ENCODE data around the gene URB1. TPM values are rescaled to one million over a fixed set of nuclear protein-coding genes. Genes with fewer than 3 reads are reported as not detected.

The URB1 gene
- polyA plus RNA-seq, 1 donor (not counting 4 experiments of a cell fraction or from before 2014, with no cell fraction given) = 9.0 TPM

- TF ChIP-seq CTCF (optimal IDR thresholded peaks at IDR 0.05 in 1 of 3, IDR thresholded peaks at IDR 0.05 in 1 of 3, conservative IDR thresholded peaks at IDR 0.05 in 1 of 3; ENCODE audit: extremely low read depth in 1 of 3, insufficient read depth in 2 of 3, low read length in 3 of 3) (no peak), EZH2 (IDR thresholded peaks at IDR 0.05; ENCODE audit: low read length) (no peak)
- H4K20me1 ChIP-seq (ENCODE audit: control insufficient read depth, extremely low read depth, insufficient read depth, low read length) = peaks cover 6% of the 10 kb centered on the region
- FAIRE-seq = no peak
- peaks cover 66 to 74% of the 10 kb centered on the region in 2 experiments for H3K36me3 ChIP-seq (ENCODE audit: control insufficient read depth in 2 of 2, extremely low read depth in 1 of 2, insufficient read depth in 2 of 2, low read length in 2 of 2)
- no peak overlapping the region for H3K9ac ChIP-seq (ENCODE audit: control insufficient read depth, extremely low read depth, insufficient read depth, low read length)
- DNase-seq (ENCODE audit: low read depth, low spot score) = no peak
- no peaks in the 10 kb centered on the region for H3K27me3 ChIP-seq (ENCODE audit: control insufficient read depth, extremely low read depth, insufficient read depth, low read length)
- H3K9me3 ChIP-seq (ENCODE audit: control insufficient read depth, low read depth, low read length) = no peaks in the 10 kb centered on the region
- H3K4me1 ChIP-seq (ENCODE audit: control insufficient read depth, extremely low read depth, insufficient read depth, low read length) = peaks cover 13% of the 10 kb centered on the region
- H3K27ac ChIP-seq (ENCODE audit: control insufficient read depth, insufficient read depth, low read length) = no peak overlapping the region
- peaks cover 22% of the 10 kb centered on the region for H3K79me2 ChIP-seq (ENCODE audit: control insufficient read depth, insufficient read depth, low read length)
- no peak overlapping the region for H3K4me2 ChIP-seq (ENCODE audit: control insufficient read depth, extremely low read depth, insufficient read depth, low read depth, low read length)
- dilution Hi-C loops (cut with MboI; ENCODE audit: extremely low pct_ligation_motif_present, low sequenced_read_pairs) = no loop called here
- H3K4me3 ChIP-seq (ENCODE audit: control insufficient read depth in 2 of 3, extremely low read depth in 1 of 3, insufficient read depth in 2 of 3, low read depth in 1 of 3, low read length in 3 of 3) = no peak overlapping the region
- H2AFZ ChIP-seq (ENCODE audit: control insufficient read depth, low read length) = no peak overlapping the region
- no peaks in the 10 kb centered on the region for H3K9me1 ChIP-seq (ENCODE audit: control insufficient read depth, extremely low read depth, insufficient read depth, low read length)
These were observed 45.5 kb downstream of the URB1 start for GRCh38 chr21:32347351-32347750.

- Histone ChIP-seq H3K4me3 (ENCODE audit: control insufficient read depth in 2 of 3, extremely low read depth in 1 of 3, insufficient read depth in 2 of 3, low read depth in 1 of 3, low read length in 3 of 3) (no peak overlapping the region), H3K9ac (ENCODE audit: control insufficient read depth, extremely low read depth, insufficient read depth, low read length) (no peak overlapping the region), H3K27me3 (ENCODE audit: control insufficient read depth, extremely low read depth, insufficient read depth, low read length) (no peaks in the 10 kb centered on the region), H3K27ac (ENCODE audit: control insufficient read depth, insufficient read depth, low read length) (no peak overlapping the region), H3K4me1 (ENCODE audit: control insufficient read depth, extremely low read depth, insufficient read depth, low read length) (peaks cover 13% of the 10 kb centered on the region), H4K20me1 (ENCODE audit: control insufficient read depth, extremely low read depth, insufficient read depth, low read length) (peaks cover 6% of the 10 kb centered on the region), H3K4me2 (ENCODE audit: control insufficient read depth, extremely low read depth, insufficient read depth, low read depth, low read length) (no peak overlapping the region), H3K79me2 (ENCODE audit: control insufficient read depth, insufficient read depth, low read length) (peaks cover 22% of the 10 kb centered on the region), H3K9me3 (ENCODE audit: control insufficient read depth, low read depth, low read length) (no peaks in the 10 kb centered on the region), H3K9me1 (ENCODE audit: control insufficient read depth, extremely low read depth, insufficient read depth, low read length) (no peaks in the 10 kb centered on the region), H2AFZ (ENCODE audit: control insufficient read depth, low read length) (no peak overlapping the region), H3K36me3 (ENCODE audit: control insufficient read depth in 2 of 2, extremely low read depth in 1 of 2, insufficient read depth in 2 of 2, low read length in 2 of 2) (peaks cover 69 to 70% of the 10 kb centered on the region in 2 experiments)
- DNase-seq (ENCODE audit: low read depth, low spot score) = no peak
- dilution Hi-C loops (cut with MboI; ENCODE audit: extremely low pct_ligation_motif_present, low sequenced_read_pairs) = no loop called here
- TF ChIP-seq EZH2 (IDR thresholded peaks at IDR 0.05; ENCODE audit: low read length) (no peak), CTCF (optimal IDR thresholded peaks at IDR 0.05 in 1 of 3, IDR thresholded peaks at IDR 0.05 in 1 of 3, conservative IDR thresholded peaks at IDR 0.05 in 1 of 3; ENCODE audit: extremely low read depth in 1 of 3, insufficient read depth in 2 of 3, low read length in 3 of 3) (no peak)
- no peak for FAIRE-seq
These were observed 45.9 kb downstream of the URB1 start for GRCh38 chr21:32346951-32347350.

All from keratinocyte (primary cell).